SK-N-SH (cell line): ENCODE data around the gene OR5F1. TPM values are rescaled to one million over a fixed set of nuclear protein-coding genes. Genes with fewer than 3 reads are reported as not detected.

ENCODE experiments used
- CTCF ChIA-PET: fragments of 300-600, 350-600 bp; formaldehyde crosslinking; extraction: SDS; loops from one replicate; lab custom pipeline; 2021; lab: Yijun Ruan, JAX
- POLR2A ChIA-PET: fragments of 350-600 bp; sonication (Branson Sonifier 250); formaldehyde crosslinking; extraction: SDS; loops from one replicate; lab custom pipeline; 2020; ENCODE audit warnings: antibody characterized with exemption, inconsistent platforms; lab: Yijun Ruan, JAX
- DNase-seq: peaks from one replicate; pipeline ENCODE4 v3.0.0; 2012
- H2AFZ ChIP-seq: fragments of 200-600 bp; sonication (generic); 2 replicates; pipeline ENCODE4 v1.8.1; 2016; ENCODE audit warnings: antibody characterized with exemption, mild to moderate bottlenecking, low read depth
- H3F3A ChIP-seq: fragments of 200-600 bp; sonication (generic); replicated peaks from 2 replicates; pipeline ENCODE3; 2016; ENCODE audit warnings: antibody characterized with exemption, mild to moderate bottlenecking; ENCODE audit not compliant: insufficient read depth
- H3K27ac ChIP-seq, 2 experiments: fragments of 200-500 bp in 1 of 2; fragments of 200-600 bp in 1 of 2; sonication (Bioruptor generic) in 1 of 2; sonication (generic), shearing (Covaris generic) in 1 of 2; 2 replicates each; pipeline versions ENCODE4 v1.5.1 to v1.6.1; 2014 to 2016; ENCODE audit warnings: low read depth in 2 of 2, inconsistent platforms in 1 of 2, low read length in 1 of 2, mild to moderate bottlenecking in 1 of 2, mixed read lengths in 1 of 2
- H3K27me3 ChIP-seq: fragments of 200-600 bp; sonication (generic), shearing (Covaris generic); 2 replicates; pipeline ENCODE4 v1.6.1; 2016; ENCODE audit warnings: mixed run types; ENCODE audit not compliant: insufficient read depth
- H3K36me3 ChIP-seq, 2 experiments: fragments of 200-500 bp in 1 of 2; fragments of 200-600 bp in 1 of 2; sonication (Bioruptor generic) in 1 of 2; sonication (generic) in 1 of 2; replicated peaks in 1 of 2; 2 replicates each; pipeline versions ENCODE3 to v1.5.1; 2014 to 2016; ENCODE audit warnings: low read length in 1 of 2, mild to moderate bottlenecking in 1 of 2; ENCODE audit not compliant: insufficient read depth in 2 of 2, control insufficient read depth in 1 of 2
- H3K4me1 ChIP-seq, 2 experiments: fragments of 200-500 bp in 1 of 2; fragments of 200-600 bp in 1 of 2; sonication (Bioruptor generic) in 1 of 2; sonication (generic), shearing (Covaris generic) in 1 of 2; 2 replicates each; pipeline versions ENCODE4 v1.5.1 to v1.6.1; 2014 to 2016; ENCODE audit warnings: low read depth in 1 of 2, low read length in 1 of 2, mixed run types in 1 of 2; ENCODE audit not compliant: insufficient read depth in 2 of 2, control insufficient read depth in 1 of 2
- H3K4me2 ChIP-seq: fragments of 200-600 bp; sonication (generic), shearing (Covaris generic); 2 replicates; pipeline ENCODE4 v1.6.1; 2017; ENCODE audit warnings: mixed run types
- H3K4me3 ChIP-seq, 2 experiments: fragments of 200-500 bp in 1 of 2; fragments of 200-600 bp in 1 of 2; sonication (Bioruptor generic) in 1 of 2; sonication (generic), shearing (Covaris generic) in 1 of 2; 2 replicates each; pipeline versions ENCODE4 v1.5.1 to v1.8.1; 2014 to 2016; ENCODE audit warnings: low read depth in 2 of 2, inconsistent platforms in 1 of 2, low read length in 1 of 2, mild to moderate bottlenecking in 1 of 2, mixed read lengths in 1 of 2, moderate library complexity in 1 of 2
- H3K79me2 ChIP-seq: fragments of 200-600 bp; sonication (generic); 2 replicates; pipeline ENCODE4 v1.8.1; 2017; ENCODE audit warnings: mild to moderate bottlenecking; ENCODE audit not compliant: insufficient read depth
- H3K9ac ChIP-seq: fragments of 200-600 bp; sonication (generic); 2 replicates; pipeline ENCODE4 v1.6.1; 2017; ENCODE audit warnings: mixed run types
- H3K9me2 ChIP-seq: fragments of 200-600 bp; sonication (generic); 2 replicates; pipeline ENCODE4 v1.6.1; 2017; ENCODE audit warnings: mixed run types
- H3K9me3 ChIP-seq: fragments of 200-600 bp; sonication (generic); 2 replicates; pipeline ENCODE4 v1.6.1; 2017; ENCODE audit warnings: mixed run types, mild to moderate bottlenecking, moderate library complexity
- H4K20me1 ChIP-seq: fragments of 200-600 bp; sonication (generic); 2 replicates; pipeline ENCODE4 v1.6.1; 2017; ENCODE audit warnings: mild to moderate bottlenecking, mixed run types; ENCODE audit not compliant: insufficient read depth
- CTCF ChIP-seq: fragments of 200-600 bp; sonication (generic); IDR thresholded peaks from 2 replicates; pipeline ENCODE4 v1.6.1; 2017; ENCODE audit warnings: antibody characterized with exemption, mild to moderate bottlenecking, moderate library complexity
- EZH2phosphoT487 ChIP-seq: fragments of 200-600 bp; sonication (generic); IDR thresholded peaks from 2 replicates; pipeline ENCODE4 v1.6.1; 2017; ENCODE audit warnings: low read depth, mixed run types, mild to moderate bottlenecking, antibody characterized with exemption, moderate library complexity, borderline replicate concordance
- FOXM1 ChIP-seq: IDR thresholded peaks from 2 replicates; pipeline ENCODE4 v1.4.0; 2012; ENCODE audit warnings: low read depth, mild to moderate bottlenecking
- GATA2 ChIP-seq: sonication (generic); formaldehyde crosslinking; IDR thresholded peaks from 2 replicates; pipeline ENCODE4 v1.5.0; 2020; ENCODE audit warnings: mild to moderate bottlenecking, missing genetic modification reagents
- MAX ChIP-seq: IDR thresholded peaks from 2 replicates; pipeline ENCODE4 v1.4.0; 2012; ENCODE audit warnings: low read depth
- MEF2A ChIP-seq: IDR thresholded peaks from 2 replicates; pipeline ENCODE4 v1.4.0; 2012; ENCODE audit warnings: low read depth, borderline replicate concordance
- MXI1 ChIP-seq: IDR thresholded peaks from 2 replicates; pipeline ENCODE4 v1.6.1; 2012; ENCODE audit warnings: mild to moderate bottlenecking, low read depth, low read length, improper control_type of control experiment
- NFIC ChIP-seq: IDR thresholded peaks from 2 replicates; pipeline ENCODE4 v1.4.0; 2012; ENCODE audit warnings: borderline replicate concordance
- RAD21 ChIP-seq: IDR thresholded peaks from 2 replicates; pipeline ENCODE4 v1.6.1; 2012; ENCODE audit warnings: mild to moderate bottlenecking, low read length
- RCOR1 ChIP-seq: fragments of 150-350 bp; IDR thresholded peaks from 2 replicates; pipeline ENCODE4 v1.6.1; 2017; ENCODE audit warnings: antibody characterized with exemption, low read length
- REST ChIP-seq: IDR thresholded peaks from 2 replicates; pipeline ENCODE4 v1.6.1; 2012; ENCODE audit warnings: mild to moderate bottlenecking, low read depth, low read length, moderate library complexity
- RFX5 ChIP-seq: IDR thresholded peaks from 2 replicates; pipeline ENCODE4 v1.6.1; 2012; ENCODE audit warnings: mild to moderate bottlenecking, improper control_type of control experiment, low read length
- RXRA ChIP-seq: IDR thresholded peaks from 2 replicates; pipeline ENCODE4 v1.4.0; 2012; ENCODE audit warnings: low read depth, mild to moderate bottlenecking, borderline replicate concordance
- SMC3 ChIP-seq: IDR thresholded peaks from 2 replicates; pipeline ENCODE4 v1.6.1; 2012; ENCODE audit warnings: low read depth, low read length, improper control_type of control experiment
- TAF1 ChIP-seq: IDR thresholded peaks from 2 replicates; pipeline ENCODE4 v1.6.1; 2012; ENCODE audit warnings: low read depth, mild to moderate bottlenecking, low read length, moderate library complexity, borderline replicate concordance
- TEAD4 ChIP-seq: IDR thresholded peaks from 2 replicates; pipeline ENCODE4 v1.4.0; 2012; ENCODE audit warnings: mild to moderate bottlenecking, borderline replicate concordance; ENCODE audit not compliant: insufficient read depth
- USF1 ChIP-seq: IDR thresholded peaks from 2 replicates; pipeline ENCODE4 v1.4.0; 2012; ENCODE audit warnings: low read depth, borderline replicate concordance
- YY1 ChIP-seq: IDR thresholded peaks from 2 replicates; pipeline ENCODE4 v1.4.0; 2012; ENCODE audit warnings: low read depth, mild to moderate bottlenecking
- ZBTB33 ChIP-seq: IDR thresholded peaks from 2 replicates; pipeline ENCODE4 v1.4.0; 2012; ENCODE audit warnings: low read depth, borderline replicate concordance
- WGBS: methylation state at CpG from one replicate; pipeline ENCODE4 v1.1.6; 2017; ENCODE audit warnings: low lambda C conversion rate; 5-methylcytosine and 5-hydroxymethylcytosine counted together
- polyA plus RNA-seq, 3 experiments: library from polyadenylated mRNA; depleted of rRNA; stranded (reverse); fragments of >200 nt; gene quantifications; 2 replicates each; pipeline ENCODE4 v1.2.3, GENCODE V29; 2012

OR5F1 gene
- polyA plus RNA-seq, 1 of the 3 experiments (the other 2 are of a cell fraction): not detected

- Histone ChIP-seq H3K27ac (no peak overlapping the region), H2AFZ (no peak overlapping the region), H3K36me3 (no peaks in the 10 kb centered on the region), H4K20me1 (no peaks in the 10 kb centered on the region), H3K9ac (no peak overlapping the region), H3K4me1 (no peaks in the 10 kb centered on the region), H3F3A (no peaks in the 10 kb centered on the region), H3K4me3 (no peak overlapping the region), H3K4me2 (no peak overlapping the region), H3K27me3 (no peaks in the 10 kb centered on the region), H3K9me3 (no peaks in the 10 kb centered on the region), H3K79me2 (no peaks in the 10 kb centered on the region), H3K9me2 (no peaks in the 10 kb centered on the region)
- no peak for TF ChIP-seq MXI1
- no peak for TF ChIP-seq NFIC
- TF ChIP-seq RXRA: no peak
- no peak for TF ChIP-seq SMC3
- TF ChIP-seq RAD21: no peak
- no peak for TF ChIP-seq GATA2 (CRISPR knock-in tag)
- TF ChIP-seq EZH2phosphoT487: no peak
- TF ChIP-seq TAF1: no peak
- no peak for TF ChIP-seq ZBTB33
- TF ChIP-seq YY1: no peak
- TF ChIP-seq FOXM1: no peak
- no peak for TF ChIP-seq REST
- TF ChIP-seq TEAD4: no peak
- no peak for TF ChIP-seq MEF2A
- no peak for TF ChIP-seq CTCF
- TF ChIP-seq MAX: no peak
- no peak for TF ChIP-seq USF1
- TF ChIP-seq RCOR1: no peak
- TF ChIP-seq RFX5: no peak
- 0% methylated on average over 3 of the region's 4 CpGs for WGBS
- ChIA-PET POLR2A (no interaction called here), CTCF (interaction anchor here (1.2 kb wide), 1 partner anchor 1300 kb away, joined by 3 read pairs; no protein-coding TSS in a partner anchor)
- DNase-seq: no peak
Measured at GRCh38 chr11:55949330-55949729, 45.1 kb downstream of the OR5F1 start.
